ENCODE data around the gene GARIN6. TPM values are rescaled to one million over a fixed set of nuclear protein-coding genes. Genes with fewer than 3 reads are reported as not detected.

Gene GARIN6
- not detected in 5 replicates for total RNA-seq (2022; extraction: Qiagen RNA extraction; ENCODE audit: low read depth)

GRCh38 chr12:99647453-99647852, at the start of gene GARIN6:
Gene GARIN6 (plus strand): TSS chr12:99647753. CDS start chr12:99648175, 422 bp downstream.

All from A549 treated with DMSO at 1 μM for 4 hours (cell line).